GM23338 (cell line): Measurements from ENCODE around the gene SYT15.

Experiments used
- CREB1 ChIP-seq: fragments of 250-450 bp; sonication (Bioruptor Pico); IDR thresholded peaks from 2 replicates; pipeline ENCODE4 v1.5.0; 2020; ENCODE audit warnings: low read depth, mild to moderate bottlenecking, moderate library complexity
- CTCF ChIP-seq, 2 experiments: fragments of 200-600 bp in 1 of 2; sonication (generic) in 1 of 2; conservative IDR thresholded peaks; 2 replicates each; pipeline versions ENCODE4 v1.5.1 to v1.6.1; 2016 to 2017; ENCODE audit warnings: antibody characterized with exemption in 2 of 2, low read depth in 2 of 2, mild to moderate bottlenecking in 2 of 2, moderate library complexity in 1 of 2
- ETS1 ChIP-seq: IDR thresholded peaks from 2 replicates; pipeline ENCODE4 v1.6.1; 2016; ENCODE audit warnings: antibody characterized with exemption
- EZH2 ChIP-seq: fragments of 200-600 bp; sonication (generic); IDR thresholded peaks from one replicate; pipeline ENCODE4 v1.8.0; 2017; ENCODE audit warnings: antibody characterized with exemption, mild to moderate bottlenecking, low read depth; ENCODE audit not compliant: unreplicated experiment
- EZH2phosphoT487 ChIP-seq: fragments of 200-600 bp; sonication (generic); IDR thresholded peaks from one replicate; pipeline ENCODE4 v1.8.1; 2018; ENCODE audit warnings: antibody characterized with exemption; ENCODE audit not compliant: unreplicated experiment
- POLR2AphosphoS5 ChIP-seq: IDR thresholded peaks from 2 replicates; pipeline ENCODE4 v1.6.1; 2016; ENCODE audit warnings: antibody characterized with exemption, low read depth
- REST ChIP-seq: IDR thresholded peaks from one replicate; pipeline ENCODE4 v1.6.1; 2018; ENCODE audit warnings: antibody characterized with exemption; ENCODE audit not compliant: unreplicated experiment
- STAT1 ChIP-seq: IDR thresholded peaks from one replicate; pipeline ENCODE4 v1.6.1; 2016; ENCODE audit warnings: antibody characterized with exemption; ENCODE audit not compliant: unreplicated experiment
- ZNF114 ChIP-seq: fragments of 250-450 bp; sonication (Bioruptor Pico); IDR thresholded peaks from 2 replicates; pipeline ENCODE4 v1.5.0; 2020; ENCODE audit warnings: mild to moderate bottlenecking, moderate library complexity
- ZNF331 ChIP-seq: fragments of 250-450 bp; sonication (Bioruptor Pico); IDR thresholded peaks from 2 replicates; pipeline ENCODE4 v1.5.0; 2020; ENCODE audit warnings: low read depth, mild to moderate bottlenecking, moderate library complexity
- TF ChIP-seq, protein P1 (sequence below): fragments of 250-450 bp; sonication (Bioruptor Pico); IDR thresholded peaks from 2 replicates; pipeline ENCODE4 v1.5.0; 2020; ENCODE audit warnings: mild to moderate bottlenecking, moderate library complexity

DNA sequence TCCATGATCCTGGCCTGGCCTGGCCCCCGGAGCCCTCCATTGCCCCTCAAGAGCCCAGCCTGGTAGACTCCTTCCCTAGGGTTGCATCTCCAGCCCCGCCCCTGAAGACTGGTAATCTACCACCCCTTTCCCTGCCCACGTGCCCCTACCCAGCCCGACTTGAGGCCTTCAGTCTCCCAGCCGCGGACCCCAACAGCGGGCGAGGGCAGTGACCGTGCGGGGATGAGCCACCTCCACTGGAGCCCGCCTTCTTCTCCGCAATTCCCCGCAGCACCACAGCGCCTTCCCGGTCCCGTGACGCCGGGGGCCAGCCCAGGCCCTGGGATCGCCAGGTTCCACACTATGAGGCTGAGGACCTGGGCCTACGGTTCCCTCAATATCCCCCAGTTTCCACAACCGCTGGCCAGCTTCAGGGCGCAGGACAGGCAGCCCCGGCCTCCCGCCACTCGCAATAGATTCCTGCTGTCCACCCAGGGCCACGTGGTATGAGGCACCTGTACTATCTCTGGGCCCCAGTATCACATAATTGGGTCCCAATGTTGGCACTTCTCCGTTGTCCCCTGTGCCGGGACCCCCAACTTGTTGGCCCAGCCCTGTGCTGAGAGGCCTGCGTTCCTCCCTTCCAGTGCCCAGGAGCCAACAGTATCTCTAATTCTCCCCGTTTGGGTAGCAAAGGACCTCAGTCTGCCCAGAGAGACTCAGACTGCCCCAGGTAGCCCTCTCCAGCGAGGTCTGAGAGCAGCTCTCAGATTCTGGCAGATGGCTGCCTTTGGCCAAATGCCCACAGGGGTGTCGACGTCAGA is 21.4 kb upstream of the SYT15 start:
- TF ChIP-seq CTCF (conservative IDR thresholded peaks at IDR 0.05; ENCODE audit: low read depth in 2 of 2) (0 out of 4 replicates have a peak, but pooled peaks of 1 of the 2 experiments have one; percentile 2), REST (no peak), STAT1 (no peak), POLR2AphosphoS5 (no peak), EZH2 (peak; percentile 52), CREB1 (CRISPR knock-in tag) (no peak), EZH2phosphoT487 (no peak), ETS1 (no peak), ZNF331 (CRISPR knock-in tag) (no peak), ZNF114 (CRISPR knock-in tag) (no peak)
- TF ChIP-seq, protein P1, sequence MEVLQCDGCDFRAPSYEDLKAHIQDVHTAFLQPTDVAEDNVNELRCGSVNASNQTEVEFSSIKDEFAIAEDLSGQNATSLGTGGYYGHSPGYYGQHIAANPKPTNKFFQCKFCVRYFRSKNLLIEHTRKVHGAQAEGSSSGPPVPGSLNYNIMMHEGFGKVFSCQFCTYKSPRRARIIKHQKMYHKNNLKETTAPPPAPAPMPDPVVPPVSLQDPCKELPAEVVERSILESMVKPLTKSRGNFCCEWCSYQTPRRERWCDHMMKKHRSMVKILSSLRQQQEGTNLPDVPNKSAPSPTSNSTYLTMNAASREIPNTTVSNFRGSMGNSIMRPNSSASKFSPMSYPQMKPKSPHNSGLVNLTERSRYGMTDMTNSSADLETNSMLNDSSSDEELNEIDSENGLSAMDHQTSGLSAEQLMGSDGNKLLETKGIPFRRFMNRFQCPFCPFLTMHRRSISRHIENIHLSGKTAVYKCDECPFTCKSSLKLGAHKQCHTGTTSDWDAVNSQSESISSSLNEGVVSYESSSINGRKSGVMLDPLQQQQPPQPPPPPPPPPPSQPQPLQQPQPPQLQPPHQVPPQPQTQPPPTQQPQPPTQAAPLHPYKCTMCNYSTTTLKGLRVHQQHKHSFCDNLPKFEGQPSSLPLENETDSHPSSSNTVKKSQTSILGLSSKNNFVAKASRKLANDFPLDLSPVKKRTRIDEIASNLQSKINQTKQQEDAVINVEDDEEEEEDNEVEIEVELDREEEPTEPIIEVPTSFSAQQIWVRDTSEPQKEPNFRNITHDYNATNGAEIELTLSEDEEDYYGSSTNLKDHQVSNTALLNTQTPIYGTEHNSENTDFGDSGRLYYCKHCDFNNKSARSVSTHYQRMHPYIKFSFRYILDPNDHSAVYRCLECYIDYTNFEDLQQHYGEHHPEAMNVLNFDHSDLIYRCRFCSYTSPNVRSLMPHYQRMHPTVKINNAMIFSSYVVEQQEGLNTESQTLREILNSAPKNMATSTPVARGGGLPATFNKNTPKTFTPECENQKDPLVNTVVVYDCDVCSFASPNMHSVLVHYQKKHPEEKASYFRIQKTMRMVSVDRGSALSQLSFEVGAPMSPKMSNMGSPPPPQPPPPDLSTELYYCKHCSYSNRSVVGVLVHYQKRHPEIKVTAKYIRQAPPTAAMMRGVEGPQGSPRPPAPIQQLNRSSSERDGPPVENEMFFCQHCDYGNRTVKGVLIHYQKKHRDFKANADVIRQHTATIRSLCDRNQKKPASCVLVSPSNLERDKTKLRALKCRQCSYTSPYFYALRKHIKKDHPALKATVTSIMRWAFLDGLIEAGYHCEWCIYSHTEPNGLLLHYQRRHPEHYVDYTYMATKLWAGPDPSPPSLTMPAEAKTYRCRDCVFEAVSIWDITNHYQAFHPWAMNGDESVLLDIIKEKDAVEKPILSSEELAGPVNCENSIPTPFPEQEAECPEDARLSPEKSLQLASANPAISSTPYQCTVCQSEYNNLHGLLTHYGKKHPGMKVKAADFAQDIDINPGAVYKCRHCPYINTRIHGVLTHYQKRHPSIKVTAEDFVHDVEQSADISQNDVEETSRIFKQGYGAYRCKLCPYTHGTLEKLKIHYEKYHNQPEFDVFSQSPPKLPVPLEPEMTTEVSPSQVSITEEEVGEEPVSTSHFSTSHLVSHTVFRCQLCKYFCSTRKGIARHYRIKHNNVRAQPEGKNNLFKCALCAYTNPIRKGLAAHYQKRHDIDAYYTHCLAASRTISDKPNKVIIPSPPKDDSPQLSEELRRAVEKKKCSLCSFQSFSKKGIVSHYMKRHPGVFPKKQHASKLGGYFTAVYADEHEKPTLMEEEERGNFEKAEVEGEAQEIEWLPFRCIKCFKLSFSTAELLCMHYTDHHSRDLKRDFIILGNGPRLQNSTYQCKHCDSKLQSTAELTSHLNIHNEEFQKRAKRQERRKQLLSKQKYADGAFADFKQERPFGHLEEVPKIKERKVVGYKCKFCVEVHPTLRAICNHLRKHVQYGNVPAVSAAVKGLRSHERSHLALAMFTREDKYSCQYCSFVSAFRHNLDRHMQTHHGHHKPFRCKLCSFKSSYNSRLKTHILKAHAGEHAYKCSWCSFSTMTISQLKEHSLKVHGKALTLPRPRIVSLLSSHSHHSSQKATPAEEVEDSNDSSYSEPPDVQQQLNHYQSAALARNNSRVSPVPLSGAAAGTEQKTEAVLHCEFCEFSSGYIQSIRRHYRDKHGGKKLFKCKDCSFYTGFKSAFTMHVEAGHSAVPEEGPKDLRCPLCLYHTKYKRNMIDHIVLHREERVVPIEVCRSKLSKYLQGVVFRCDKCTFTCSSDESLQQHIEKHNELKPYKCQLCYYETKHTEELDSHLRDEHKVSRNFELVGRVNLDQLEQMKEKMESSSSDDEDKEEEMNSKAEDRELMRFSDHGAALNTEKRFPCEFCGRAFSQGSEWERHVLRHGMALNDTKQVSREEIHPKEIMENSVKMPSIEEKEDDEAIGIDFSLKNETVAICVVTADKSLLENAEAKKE (CRISPR knock-in tag), result no peak
